Putamen (tissue), 1 donor: ENCODE data around the gene COL1A1.

Experiments used
- DNase-seq: peaks from one replicate; pipeline ENCODE4 v3.0.0-alpha.2; 2016; ENCODE audit warnings: low spot score

Gene COL1A1

GRCh38 chr17:50201276-50201854, at the start of gene COL1A1:
COL1A1 (minus strand) TSS chr17:50201631; CDS start chr17:50201513, 118 bp downstream.
- no peak for DNase-seq

GRCh38 chr17:50248255-50248654, 46.8 kb upstream of the COL1A1 start:
- DNase-seq, result no peak

DNA sequence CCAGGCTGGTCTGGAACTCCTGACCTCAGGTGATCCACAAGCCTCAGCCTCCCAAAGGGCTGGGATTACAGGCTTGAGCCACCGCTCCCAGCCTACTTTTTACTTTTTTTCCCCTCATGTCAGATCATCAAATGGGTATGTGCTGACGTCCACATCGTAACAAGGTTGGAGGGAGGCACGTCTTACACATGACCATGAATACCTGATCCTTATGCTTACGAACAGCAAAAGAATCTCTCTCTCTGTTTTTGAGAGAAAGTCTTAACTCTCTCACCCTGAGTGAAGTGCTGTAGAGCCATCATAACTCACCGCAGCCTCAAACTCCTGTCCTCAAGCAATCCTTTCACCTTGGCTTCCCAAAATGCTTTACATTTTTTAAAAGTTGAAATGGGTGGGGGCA, 43.3 kb upstream of the COL1A1 start:
- no peak for DNase-seq

- no peak for DNase-seq
Observed at GRCh38 chr17:50241431-50241830, 40.0 kb upstream of the COL1A1 start.

- DNase-seq, result no peak
Observed at GRCh38 chr17:50240851-50241250, 39.4 kb upstream of the COL1A1 start.

DNA sequence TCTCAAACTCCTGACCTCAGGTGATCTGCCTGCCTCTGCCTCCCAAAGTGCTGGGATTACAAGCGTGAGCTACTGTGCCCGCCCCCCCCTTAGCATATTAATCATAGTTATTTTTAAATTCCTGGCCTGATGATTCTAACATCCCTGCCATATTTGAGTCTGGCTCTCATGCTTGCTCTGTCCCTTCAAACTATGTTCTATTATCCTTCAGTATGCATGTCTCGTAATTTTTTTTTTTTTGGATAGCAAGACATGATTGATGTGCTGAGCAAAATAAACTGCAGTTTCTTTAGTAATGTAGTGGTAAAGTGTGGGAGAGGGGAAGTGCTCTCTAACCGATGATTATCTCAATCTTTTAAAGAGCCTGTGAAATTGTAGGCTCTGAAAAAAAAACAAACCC, 38.5 kb upstream of the COL1A1 start:
- no peak for DNase-seq

- no peak for DNase-seq
Observed at GRCh38 chr17:50238601-50239280, 37.3 kb upstream of the COL1A1 start.

DNA sequence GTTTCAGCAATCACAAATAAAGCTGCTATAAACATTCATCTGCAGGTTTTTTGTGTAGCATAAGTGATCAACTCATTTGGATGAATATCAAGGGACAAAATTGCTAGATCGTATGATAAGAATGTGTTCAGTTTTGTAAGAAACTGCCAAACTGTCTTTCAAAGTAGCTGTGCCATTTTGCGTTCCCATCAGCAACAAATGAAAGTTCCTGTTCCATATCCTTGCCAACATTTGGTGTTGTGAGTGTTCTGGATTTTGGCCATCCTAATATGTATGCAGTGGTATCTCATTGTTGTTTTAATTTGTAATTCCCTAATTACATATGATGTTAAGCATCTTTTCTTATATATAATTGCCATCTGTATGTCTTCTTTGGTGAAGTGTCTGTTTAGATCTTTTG, 36.5 kb upstream of the COL1A1 start:
- DNase-seq, result no peak

DNA sequence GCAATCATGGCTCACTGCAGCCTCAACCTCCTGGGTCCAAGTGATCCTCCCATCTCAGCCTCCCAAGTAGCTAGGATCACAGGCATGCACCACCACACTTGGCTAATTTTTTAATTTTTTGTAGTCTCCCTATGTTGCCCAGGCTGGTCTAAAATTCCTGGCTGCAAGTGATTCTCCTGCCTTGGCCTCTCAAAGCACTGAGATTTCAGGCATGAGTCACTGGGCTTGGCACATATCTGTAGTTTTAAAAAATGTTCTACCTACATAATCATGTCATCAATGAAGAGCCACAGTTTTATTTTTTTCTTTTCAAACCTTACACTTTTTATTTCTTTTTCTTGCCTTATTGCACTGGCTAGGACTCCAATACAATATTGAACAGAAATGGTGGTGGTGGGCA, 33.1 kb upstream of the COL1A1 start:
- no peak for DNase-seq

- DNase-seq, result no peak
Observed at GRCh38 chr17:50225701-50226240, 24.3 kb upstream of the COL1A1 start.

- no peak for DNase-seq
Observed at GRCh38 chr17:50222922-50223321, 21.5 kb upstream of the COL1A1 start.

DNA sequence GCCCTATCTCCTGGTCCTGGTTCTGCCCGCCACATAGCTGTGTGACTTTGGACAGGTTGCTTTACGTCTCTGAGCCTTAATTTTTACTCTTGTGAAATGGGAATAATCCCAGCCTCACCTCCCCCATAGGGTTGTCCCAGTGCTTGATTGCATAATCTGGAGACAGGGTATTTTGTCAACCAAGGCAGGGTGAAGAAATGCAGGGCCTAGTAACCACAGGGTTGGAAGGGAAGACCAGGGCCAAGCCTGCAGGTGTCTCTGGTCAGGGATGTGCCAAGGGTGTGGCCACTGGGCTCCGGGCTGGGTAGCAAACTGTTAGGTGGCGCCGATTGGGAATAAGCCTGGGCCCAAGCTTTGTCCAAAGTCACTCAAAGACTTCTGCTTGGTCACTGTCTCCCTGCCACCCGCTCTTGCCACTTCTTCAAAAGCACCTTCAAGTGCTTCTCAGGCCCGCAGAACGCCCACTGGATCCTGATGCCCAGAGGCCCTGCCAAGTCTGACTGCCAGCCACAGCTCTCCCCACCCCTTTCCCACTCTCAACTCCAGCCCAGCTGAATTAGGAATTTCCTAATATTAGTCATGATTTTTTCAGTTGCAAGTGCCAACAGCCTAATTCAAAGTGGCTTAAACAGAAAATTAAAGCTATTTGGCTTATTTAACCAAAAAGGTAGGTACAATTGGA, 20.6 kb upstream of the COL1A1 start:
- no peak for DNase-seq

DNA sequence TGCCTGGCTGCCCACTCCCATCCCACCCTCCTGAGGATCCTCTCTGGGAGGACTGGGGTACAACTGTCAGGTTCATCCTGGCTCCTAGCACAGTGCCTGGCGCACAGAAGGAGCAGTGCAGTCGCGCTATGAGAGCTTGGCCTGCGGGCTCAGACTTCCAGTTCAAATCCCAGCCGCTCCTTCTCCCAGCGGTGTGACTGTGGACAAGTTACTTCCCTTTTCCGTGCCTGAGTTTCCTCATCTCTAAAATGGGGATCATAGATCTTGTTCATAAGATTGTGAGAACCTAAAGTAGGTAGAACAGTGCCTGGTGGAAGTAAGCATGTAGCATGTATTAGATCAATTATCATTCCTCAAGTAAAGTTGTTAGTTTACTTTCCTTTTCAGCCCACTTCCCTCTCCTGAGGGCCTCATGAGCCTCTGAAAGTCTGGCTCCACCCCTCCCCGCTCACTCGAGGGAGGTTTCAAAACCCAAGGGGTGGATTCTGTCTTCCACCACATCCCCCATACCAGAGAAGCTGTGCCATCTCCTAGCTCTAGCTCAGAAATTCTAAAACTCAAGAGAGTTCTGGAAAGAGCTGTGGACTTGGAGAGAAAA, 19.9 kb upstream of the COL1A1 start:
- DNase-seq, result no peak

DNA sequence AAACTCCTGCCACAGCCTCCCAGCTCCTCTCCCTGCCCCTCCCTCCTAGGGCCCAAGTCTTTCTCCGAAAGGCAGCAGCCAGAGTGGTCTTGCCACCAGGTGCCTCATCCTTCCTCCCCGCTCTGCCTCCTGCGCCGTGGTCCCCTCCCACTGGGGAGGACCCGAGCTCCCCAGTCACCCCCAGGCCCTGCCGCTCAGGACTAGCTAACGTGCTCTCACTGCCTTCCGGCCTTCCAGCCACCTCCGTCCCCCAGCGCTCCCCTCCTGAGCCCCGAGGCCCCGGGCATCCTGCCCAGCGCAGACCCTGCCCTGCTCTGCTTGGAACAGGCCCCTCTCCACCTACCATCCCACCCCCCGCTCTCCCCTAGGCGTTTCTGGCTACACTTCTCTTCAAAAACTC, 19.4 kb upstream of the COL1A1 start:
- DNase-seq, result no peak

- no peak for DNase-seq
Observed at GRCh38 chr17:50219939-50220465, 18.6 kb upstream of the COL1A1 start.

DNA sequence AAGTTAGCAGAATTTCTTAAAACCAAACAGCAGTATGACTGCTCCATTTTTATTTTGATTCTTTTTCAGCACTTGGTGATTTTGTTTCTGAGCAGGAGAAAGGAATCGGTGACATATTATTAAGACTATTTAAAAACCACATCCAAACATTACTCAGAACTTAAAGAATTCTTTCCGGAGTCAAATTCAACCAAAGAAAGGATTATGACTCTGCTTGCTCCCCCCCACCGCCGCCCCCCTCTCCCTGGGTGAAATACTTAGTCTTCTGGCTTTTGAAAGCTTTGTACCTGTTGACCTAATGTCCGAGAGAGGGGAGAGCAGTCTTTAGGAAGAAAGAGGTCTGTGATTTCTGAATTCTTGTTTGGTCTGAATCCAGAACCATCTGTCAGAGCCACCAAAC, 17.9 kb upstream of the COL1A1 start:
- no peak for DNase-seq

DNA sequence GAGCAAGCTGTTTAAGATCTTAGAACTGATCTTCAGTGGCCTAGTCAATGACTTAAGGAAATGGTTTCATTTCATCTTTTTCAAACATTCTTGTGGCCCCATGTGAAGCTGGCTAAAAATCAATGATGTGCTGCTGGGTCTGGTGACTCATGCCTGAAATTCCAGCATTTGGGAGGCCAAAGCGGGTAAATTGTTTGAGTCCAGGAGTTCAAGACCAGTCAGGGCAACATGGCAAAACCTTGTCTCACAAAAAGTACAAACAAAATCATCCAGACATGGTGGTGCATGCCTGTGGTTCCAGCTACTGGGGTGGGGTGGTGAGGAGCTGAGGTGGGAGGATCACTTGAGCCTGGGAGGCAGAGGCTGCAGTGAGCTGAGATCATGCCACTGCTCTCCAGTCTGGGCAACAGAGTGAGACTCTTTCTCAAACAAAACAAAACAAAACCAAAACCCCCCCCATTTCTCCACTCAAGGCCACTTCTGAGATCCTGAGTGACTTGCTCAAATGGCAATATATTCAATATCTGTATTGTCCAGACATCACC, 17.4 kb upstream of the COL1A1 start:
- DNase-seq, result no peak

- DNase-seq, result no peak
Observed at GRCh38 chr17:50218071-50218759, 16.8 kb upstream of the COL1A1 start.

- DNase-seq, result no peak
Observed at GRCh38 chr17:50217591-50217990, 16.2 kb upstream of the COL1A1 start.

DNA sequence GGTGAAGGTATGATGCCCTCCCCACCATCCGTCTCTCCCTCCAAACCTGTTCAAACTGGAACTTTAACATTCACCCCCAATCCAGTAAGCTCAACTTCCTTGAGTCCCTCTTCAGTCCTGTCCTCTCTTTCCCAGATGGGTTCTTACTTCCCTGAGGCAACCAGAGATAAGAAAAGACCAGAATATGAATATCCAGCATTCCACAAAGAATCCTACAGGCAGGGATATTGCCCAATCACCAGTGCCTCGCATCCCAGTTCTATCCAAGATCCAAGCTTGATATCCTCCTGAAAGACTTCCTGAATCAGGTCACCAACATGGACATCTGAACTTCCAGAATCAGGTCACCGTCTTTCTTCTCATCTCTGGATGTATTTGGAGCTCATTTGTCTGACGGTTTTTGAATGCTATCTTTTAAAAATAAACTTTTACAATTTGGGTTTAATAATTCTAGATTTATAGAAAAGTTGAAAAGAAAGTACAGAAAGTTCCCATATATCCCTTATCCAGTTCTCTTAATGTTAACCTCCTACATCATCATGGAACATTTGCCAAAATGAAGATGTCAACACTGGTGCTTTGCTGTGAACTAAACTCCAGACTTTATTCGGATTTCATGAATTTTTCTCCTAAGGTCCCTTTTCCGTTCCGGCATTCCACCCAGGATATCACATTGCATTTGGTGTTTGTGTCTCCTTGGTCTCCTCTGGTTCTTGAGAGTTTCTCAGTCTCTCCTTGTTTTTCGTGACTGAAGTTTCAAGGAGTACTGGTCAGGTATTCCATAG, 13.7 kb upstream of the COL1A1 start:
- no peak for DNase-seq
